ENCODE data around the gene CROCC. TPM values are rescaled to one million over a fixed set of nuclear protein-coding genes. Genes with fewer than 3 reads are reported as not detected.

The CROCC gene
- polyA plus RNA-seq, 1 of the 3 experiments (the other 2 are of a cell fraction): 39.1 TPM

GRCh38 chr1:16978139-16978538 is 56.4 kb downstream of the CROCC start (continued):
- TF ChIP-seq USF2 (IDR thresholded peaks at IDR 0.05; ENCODE audit: borderline replicate concordance, low read depth, low read length) (no peak), USF1 (IDR thresholded peaks at IDR 0.05; ENCODE audit: borderline replicate concordance, low read depth) (no peak)

GRCh38 chr1:16978567-16979474 is 57.1 kb downstream of the CROCC start:
- peaks cover 54% of the 10 kb centered on the region for H3K79me2 ChIP-seq (ENCODE audit: insufficient read depth)
- H3K9ac ChIP-seq: peak overlapping the region; percentile 94
- 21% methylated on average over 14 of the region's 20 CpGs for WGBS (ENCODE audit: low lambda C conversion rate)
- CTCF ChIA-PET: interaction anchor here (0.6 to 5.5 kb wide), 9 partner anchors 9 to 68 kb away, joined by 3 to 32 read pairs (median 5); no protein-coding TSS in a partner anchor
- peaks cover 21 to 45% of the 10 kb centered on the region in 2 experiments; a peak in 2 of 4 replicates for H3K4me1 ChIP-seq (ENCODE audit: control insufficient read depth in 1 of 2, insufficient read depth in 2 of 2, low read depth in 1 of 2, low read length in 1 of 2)
- H2AFZ ChIP-seq (ENCODE audit: low read depth): no peak overlapping the region
- peak; percentile 96 for DNase-seq
- POLR2A ChIA-PET: interaction anchor here (0.7 to 3.9 kb wide), 12 partner anchors 8 to 74 kb away, joined by 3 to 39 read pairs (median 4); no protein-coding TSS in a partner anchor
- no peaks in the 10 kb centered on the region for H3K9me3 ChIP-seq
- H3F3A ChIP-seq (replicated peaks; ENCODE audit: insufficient read depth): peaks cover 16% of the 10 kb centered on the region
- peaks cover 8 to 12% of the 10 kb centered on the region in 2 experiments for H3K36me3 ChIP-seq (replicated peaks in 1 of 2; ENCODE audit: control insufficient read depth in 1 of 2, insufficient read depth in 2 of 2, low read length in 1 of 2)
- no peaks in the 10 kb centered on the region for H3K9me2 ChIP-seq
- H3K4me3 ChIP-seq (ENCODE audit: low read depth in 2 of 2, low read length in 1 of 2): peak overlapping the region; percentile 62 to 76
- peaks cover 39% of the 10 kb centered on the region for H4K20me1 ChIP-seq (ENCODE audit: insufficient read depth)
- H3K27me3 ChIP-seq (ENCODE audit: insufficient read depth): no peaks in the 10 kb centered on the region
- H3K4me2 ChIP-seq: peak overlapping the region; percentile 94
- H3K27ac ChIP-seq (ENCODE audit: low read depth in 2 of 2, low read length in 1 of 2): peak overlapping the region; percentile 87 to 97
- TF ChIP-seq FOSL2 (IDR thresholded peaks at IDR 0.05; ENCODE audit: borderline replicate concordance, low read depth) (no peak), USF2 (IDR thresholded peaks at IDR 0.05; ENCODE audit: borderline replicate concordance, low read depth, low read length) (no peak), RAD21 (IDR thresholded peaks at IDR 0.05; ENCODE audit: low read length) (no peak), MAX (IDR thresholded peaks at IDR 0.05; ENCODE audit: low read depth) (peak; percentile 94), CTCF (IDR thresholded peaks at IDR 0.05) (no peak), ZBTB33 (IDR thresholded peaks at IDR 0.05; ENCODE audit: borderline replicate concordance, low read depth) (peak; percentile 77; the same call in 1 of the 2 replicates), EZH2phosphoT487 (IDR thresholded peaks at IDR 0.05; ENCODE audit: borderline replicate concordance, low read depth) (no peak), PBX3 (IDR thresholded peaks at IDR 0.05) (peak; percentile 37), JUND (IDR thresholded peaks at IDR 0.05) (no peak), TEAD4 (IDR thresholded peaks at IDR 0.05; ENCODE audit: borderline replicate concordance, insufficient read depth) (0 out of 2 replicates have a peak, but pooled peaks have one; percentile 28), ELF1 (IDR thresholded peaks at IDR 0.05) (no peak), NFIC (IDR thresholded peaks at IDR 0.05; ENCODE audit: borderline replicate concordance) (peak; percentile 91), MEF2A (IDR thresholded peaks at IDR 0.05; ENCODE audit: borderline replicate concordance, low read depth) (no peak), POLR2AphosphoS5 (IDR thresholded peaks at IDR 0.05; ENCODE audit: low read depth, low read length) (peak; percentile 82), USF1 (IDR thresholded peaks at IDR 0.05; ENCODE audit: borderline replicate concordance, low read depth) (no peak), IRF3 (IDR thresholded peaks at IDR 0.05; ENCODE audit: low read depth, low read length) (no peak), TAF1 (IDR thresholded peaks at IDR 0.05; ENCODE audit: borderline replicate concordance, low read depth, low read length) (peak; percentile 73; the same call in 1 of the 2 replicates)
